HFFc6 (cell line): ENCODE data around the gene PRR5. TPM values are rescaled to one million over a fixed set of nuclear protein-coding genes. Genes with fewer than 3 reads are reported as not detected.

Experiments
- DNase-seq: peaks from one replicate; pipeline ENCODE4 v3.0.0-alpha.2; 2018
- H3K27ac Mint-ChIP-seq: 2 replicates; pipeline ENCODE4 v1.8.0; 2020; ENCODE audit warnings: mild to moderate bottlenecking, mixed read lengths
- H3K27me3 Mint-ChIP-seq: 2 replicates; pipeline ENCODE4 v1.8.0; 2021; ENCODE audit warnings: mild to moderate bottlenecking, moderate library complexity, mixed read lengths; ENCODE audit not compliant: insufficient read depth
- H3K36me3 Mint-ChIP-seq: 2 replicates; pipeline ENCODE4 v1.8.0; 2021; ENCODE audit warnings: low read depth, mixed read lengths
- H3K4me1 Mint-ChIP-seq: 2 replicates; pipeline ENCODE4 v1.8.0; 2020; ENCODE audit warnings: low read depth, mixed read lengths
- H3K4me3 Mint-ChIP-seq: 2 replicates; pipeline ENCODE4 v1.8.0; 2020; ENCODE audit warnings: mild to moderate bottlenecking, moderate library complexity, mixed read lengths
- H3K9me3 Mint-ChIP-seq: 2 replicates; pipeline ENCODE4 v1.8.0; 2020; ENCODE audit warnings: mild to moderate bottlenecking, mixed read lengths
- total RNA-seq, 6 experiments: library from RNA; stranded (reverse); fragmentation: NEBNext Ultra II Directional; extraction: Animal tissue kit (Norgen Biotek cat#: 25700); gene quantifications; 2 replicates in 1 of 6; 3 replicates in 5 of 6; pipeline ENCODE4 v1.2.3, GENCODE V29; 2021
- TF ChIP-seq, protein P1 (sequence below): fragments of 200-600 bp; sonication (generic); IDR thresholded peaks from 2 replicates; pipeline ENCODE4 v1.5.0; 2021; ENCODE audit warnings: antibody characterized with exemption, mild to moderate bottlenecking

Gene PRR5
- total RNA-seq, 6 experiments from 2014 or later, result 4.6 to 12.7 (median 5.2) TPM

DNA sequence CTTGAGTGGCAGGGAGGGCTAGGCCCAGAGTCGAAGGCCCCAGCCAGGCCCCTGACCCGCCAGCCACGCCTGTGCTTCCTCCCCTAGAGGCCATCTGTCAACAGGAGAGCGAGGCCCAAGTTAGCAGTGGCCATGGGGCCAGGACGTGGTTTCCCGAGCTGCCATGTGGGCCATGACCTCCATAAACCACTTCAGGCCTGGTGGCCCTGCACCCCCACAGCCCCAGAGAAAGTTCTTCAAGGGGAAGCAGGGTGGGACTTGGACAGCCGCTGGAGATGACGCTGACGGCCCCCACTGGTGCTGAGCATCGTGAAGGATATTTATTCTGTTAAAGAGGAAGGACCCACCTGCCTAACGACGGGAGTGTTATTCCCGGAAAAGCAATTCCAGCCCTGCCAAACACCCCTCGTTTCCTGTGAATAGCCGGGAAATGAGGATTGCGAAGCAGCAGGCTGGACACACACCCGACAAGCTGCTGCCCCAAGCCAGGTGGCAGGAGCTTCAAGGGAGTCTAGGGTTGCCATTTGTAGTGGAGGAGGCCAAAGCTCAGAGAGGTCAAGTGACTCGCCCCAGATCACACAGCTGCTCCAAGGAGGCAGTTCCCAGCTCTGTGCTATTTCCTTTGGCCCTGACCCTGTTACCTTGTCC is 12.8 kb downstream of the PRR5 start:
- no peak overlapping the region for H3K4me3 Mint-ChIP-seq
- DNase-seq, result no peak

DNA sequence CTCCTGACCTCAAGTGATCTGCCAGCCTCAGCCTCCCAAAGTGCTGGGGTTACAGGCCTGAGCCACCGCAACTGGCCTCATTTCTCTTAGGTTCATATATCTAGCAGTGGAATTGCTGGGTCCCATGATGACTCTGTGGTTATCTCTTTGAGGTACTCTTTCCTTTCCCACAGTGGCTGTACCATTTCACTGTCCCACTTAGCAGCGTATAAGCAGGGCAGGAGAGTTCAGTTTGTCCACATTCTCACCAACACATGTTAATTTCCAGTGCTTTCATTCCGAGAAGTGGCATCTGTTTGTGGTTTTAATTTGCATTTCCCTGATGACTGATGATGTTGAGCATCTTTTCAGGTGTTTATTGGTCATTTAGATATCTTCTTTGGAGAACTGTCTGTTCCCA is 16.4 kb downstream of the PRR5 start:
- Mint-ChIP-seq H3K27ac (no peak overlapping the region), H3K9me3 (no peaks in the 10 kb centered on the region), H3K4me3 (no peak overlapping the region), H3K4me1 (no peaks in the 10 kb centered on the region), H3K27me3 (peaks cover 1% of the 10 kb centered on the region; the same call in 1 of the 2 replicates), H3K36me3 (no peaks in the 10 kb centered on the region)
- no peak for DNase-seq
- TF ChIP-seq, protein P1, sequence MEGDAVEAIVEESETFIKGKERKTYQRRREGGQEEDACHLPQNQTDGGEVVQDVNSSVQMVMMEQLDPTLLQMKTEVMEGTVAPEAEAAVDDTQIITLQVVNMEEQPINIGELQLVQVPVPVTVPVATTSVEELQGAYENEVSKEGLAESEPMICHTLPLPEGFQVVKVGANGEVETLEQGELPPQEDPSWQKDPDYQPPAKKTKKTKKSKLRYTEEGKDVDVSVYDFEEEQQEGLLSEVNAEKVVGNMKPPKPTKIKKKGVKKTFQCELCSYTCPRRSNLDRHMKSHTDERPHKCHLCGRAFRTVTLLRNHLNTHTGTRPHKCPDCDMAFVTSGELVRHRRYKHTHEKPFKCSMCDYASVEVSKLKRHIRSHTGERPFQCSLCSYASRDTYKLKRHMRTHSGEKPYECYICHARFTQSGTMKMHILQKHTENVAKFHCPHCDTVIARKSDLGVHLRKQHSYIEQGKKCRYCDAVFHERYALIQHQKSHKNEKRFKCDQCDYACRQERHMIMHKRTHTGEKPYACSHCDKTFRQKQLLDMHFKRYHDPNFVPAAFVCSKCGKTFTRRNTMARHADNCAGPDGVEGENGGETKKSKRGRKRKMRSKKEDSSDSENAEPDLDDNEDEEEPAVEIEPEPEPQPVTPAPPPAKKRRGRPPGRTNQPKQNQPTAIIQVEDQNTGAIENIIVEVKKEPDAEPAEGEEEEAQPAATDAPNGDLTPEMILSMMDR, result no peak

More for the DNA sequence above, 12.8 kb downstream of the PRR5 start:
- H3K27ac Mint-ChIP-seq, result no peak overlapping the region
- TF ChIP-seq, protein P1, result no peak
- H3K9me3 Mint-ChIP-seq, result no peaks in the 10 kb centered on the region
- peaks cover 4% of the 10 kb centered on the region; the same call in 1 of the 2 replicates for H3K27me3 Mint-ChIP-seq
- no peaks in the 10 kb centered on the region for H3K4me1 Mint-ChIP-seq
- H3K36me3 Mint-ChIP-seq, result no peaks in the 10 kb centered on the region

DNA sequence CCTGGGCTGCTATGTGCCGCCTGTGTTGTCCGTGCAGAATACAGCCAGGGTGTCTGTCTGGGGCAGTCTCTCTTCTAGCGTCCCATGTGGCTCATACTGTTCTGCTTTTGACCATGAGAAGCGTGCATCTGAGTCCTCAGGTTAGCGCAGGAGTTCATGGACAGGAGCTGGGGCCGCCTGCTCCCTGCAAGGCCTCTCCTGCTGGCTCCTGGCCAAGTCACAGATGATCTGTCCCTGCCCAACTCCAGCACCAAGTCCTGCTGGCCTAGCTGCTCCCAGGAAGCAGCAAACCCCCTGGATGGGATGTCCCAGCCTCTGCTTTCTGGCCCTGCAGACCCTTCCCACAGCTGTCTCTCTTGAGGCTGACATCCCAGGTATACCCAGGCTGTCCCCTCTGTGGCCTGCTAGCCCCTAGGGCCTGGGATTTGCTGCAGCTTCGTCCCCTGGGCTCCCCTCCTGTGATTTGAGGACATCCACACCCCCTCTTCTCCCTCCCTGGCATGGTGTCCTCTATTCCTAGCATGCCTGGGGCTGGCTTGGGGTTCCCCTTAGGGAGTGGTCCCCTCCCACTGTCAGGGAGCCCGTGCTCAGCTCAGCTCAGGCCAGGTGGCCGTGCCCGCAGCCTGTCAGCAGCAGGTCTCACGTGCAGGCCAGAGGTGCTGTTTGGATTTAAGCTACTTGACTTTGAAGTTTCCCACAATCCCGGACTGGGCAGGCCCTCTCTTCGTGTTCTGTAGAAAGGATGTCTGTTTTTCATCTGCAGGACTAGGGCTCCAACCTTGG is 17.8 kb downstream of the PRR5 start:
- Mint-ChIP-seq H3K4me1 (no peaks in the 10 kb centered on the region), H3K9me3 (no peaks in the 10 kb centered on the region), H3K27me3 (no peaks in the 10 kb centered on the region; the same call in 1 of the 2 replicates), H3K27ac (no peak overlapping the region), H3K36me3 (no peaks in the 10 kb centered on the region), H3K4me3 (no peak overlapping the region)
- TF ChIP-seq, protein P1, result no peak
- no peak for DNase-seq

DNA sequence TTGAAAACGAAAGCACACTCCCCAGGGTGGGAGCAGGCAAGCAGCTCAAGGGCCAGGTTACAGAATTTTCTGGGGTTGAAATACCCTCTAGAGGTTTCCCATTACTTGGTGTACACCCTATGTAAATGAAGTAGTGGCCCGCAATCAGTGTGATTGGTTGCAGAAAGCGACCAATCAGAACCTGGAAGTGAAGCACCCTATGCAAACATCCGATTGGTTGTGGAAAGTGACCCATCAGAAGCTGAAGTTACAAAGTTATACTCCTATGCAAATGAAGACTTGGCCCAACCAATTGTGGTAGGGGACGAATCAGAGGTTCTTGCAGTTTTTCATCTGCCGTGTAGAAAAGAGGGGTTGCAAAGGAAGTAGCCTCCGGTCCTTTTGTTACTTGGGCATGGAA is 19.2 kb downstream of the PRR5 start:
- Mint-ChIP-seq H3K9me3 (no peaks in the 10 kb centered on the region), H3K4me3 (no peak overlapping the region), H3K4me1 (no peaks in the 10 kb centered on the region), H3K27me3 (no peaks in the 10 kb centered on the region; the same call in 1 of the 2 replicates), H3K36me3 (no peaks in the 10 kb centered on the region), H3K27ac (no peak overlapping the region)
- DNase-seq, result no peak
- TF ChIP-seq, protein P1, result no peak

DNA sequence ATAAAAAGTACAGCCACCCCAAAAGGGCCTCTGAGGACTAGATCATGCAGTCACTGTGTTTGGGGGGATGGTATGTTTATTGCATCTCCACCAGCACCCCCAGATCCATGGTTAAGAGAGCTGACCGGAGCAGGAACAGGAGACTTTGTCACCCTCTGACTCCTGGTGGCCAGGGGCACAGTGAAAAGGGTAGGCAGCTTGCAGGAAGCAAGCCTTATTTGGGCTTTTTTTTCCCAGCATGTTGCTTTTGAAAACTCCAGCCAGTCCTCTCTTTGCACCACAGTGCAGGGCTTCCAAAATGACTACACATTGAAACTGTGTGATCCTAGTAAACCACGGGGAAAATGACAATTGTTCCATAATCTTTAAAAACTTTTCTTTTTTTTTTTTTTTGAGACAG is 20.6 kb downstream of the PRR5 start:
- Mint-ChIP-seq H3K9me3 (no peaks in the 10 kb centered on the region), H3K27ac (no peak overlapping the region), H3K4me3 (no peak overlapping the region), H3K36me3 (no peaks in the 10 kb centered on the region), H3K4me1 (no peaks in the 10 kb centered on the region), H3K27me3 (no peaks in the 10 kb centered on the region; the same call in 1 of the 2 replicates)
- no peak for DNase-seq
- TF ChIP-seq, protein P1, result no peak
